OCI-LY7 (cell line): Measurements from ENCODE around the gene TLL2. TPM values are rescaled to one million over a fixed set of nuclear protein-coding genes. Genes with fewer than 3 reads are reported as not detected.
A peak's percentile ranks its signal among the peaks of the same experiment; 100 is the strongest.

ENCODE experiments used
- BruUV-seq: library from RNA; stranded (reverse); fragments of 400-500 nt; replicated peaks from 2 replicates; lab custom pipeline; 2021; lab: Mats Ljungman, UMichigan
- CTCF ChIA-PET: fragments of 300-600 bp; sonication (Branson Sonifier 250); formaldehyde crosslinking; loops from one replicate; lab custom pipeline; 2022; ENCODE audit warnings: antibody characterized with exemption; ENCODE audit not compliant: unreplicated experiment; lab: Charles Lee
- POLR2A ChIA-PET: fragments of 300-600 bp; sonication (Branson Sonifier 250); formaldehyde crosslinking; loops from one replicate; lab custom pipeline; 2022; ENCODE audit warnings: antibody characterized with exemption; lab: Charles Lee
- DNase-seq: peaks from one replicate; pipeline ENCODE4 v3.0.0-alpha.2; 2015; ENCODE audit warnings: low spot score
- H2AFZ ChIP-seq: fragments of 200-600 bp; sonication (generic), shearing (Covaris generic); 2 replicates; pipeline ENCODE4 v1.6.1; 2014; ENCODE audit warnings: mild to moderate bottlenecking, antibody characterized with exemption, low read length, moderate library complexity
- H3K27ac ChIP-seq: fragments of 200-600 bp; sonication (generic); 2 replicates; pipeline ENCODE4 v1.5.1; 2014; ENCODE audit warnings: mixed run types, low read depth, mild to moderate bottlenecking, moderate library complexity, low read length, inconsistent platforms; ENCODE audit not compliant: poor library complexity, severe bottlenecking
- H3K36me3 ChIP-seq: fragments of 200-600 bp; sonication (generic); 2 replicates; pipeline ENCODE4 v1.6.1; 2014; ENCODE audit warnings: mild to moderate bottlenecking, antibody characterized with exemption, low read length, moderate library complexity, mixed read lengths; ENCODE audit not compliant: insufficient read depth
- H3K4me1 ChIP-seq: fragments of 200-600 bp; sonication (generic); 2 replicates; pipeline ENCODE4 v1.5.1; 2014; ENCODE audit warnings: mild to moderate bottlenecking, low read length; ENCODE audit not compliant: insufficient read depth, poor library complexity, severe bottlenecking
- H3K4me2 ChIP-seq: fragments of 200-600 bp; sonication (generic); 2 replicates; pipeline ENCODE4 v1.6.1; 2014; ENCODE audit warnings: mild to moderate bottlenecking, low read length
- H3K4me3 ChIP-seq: fragments of 200-600 bp; sonication (generic); 2 replicates; pipeline ENCODE4 v1.5.1; 2014; ENCODE audit warnings: mild to moderate bottlenecking, low read depth, low read length; ENCODE audit not compliant: poor library complexity, severe bottlenecking
- H3K79me2 ChIP-seq: fragments of 200-600 bp; sonication (generic); 2 replicates; pipeline ENCODE4 v1.6.1; 2016; ENCODE audit warnings: low read depth, mild to moderate bottlenecking, low read length, moderate library complexity, mixed read lengths; ENCODE audit not compliant: insufficient read depth
- H3K9me2 ChIP-seq: fragments of 200-600 bp; sonication (generic); 2 replicates; pipeline ENCODE4 v1.6.1; 2016; ENCODE audit warnings: mild to moderate bottlenecking, low read length, mixed read lengths; ENCODE audit not compliant: insufficient read depth
- H3K9me3 ChIP-seq: fragments of 200-600 bp; sonication (generic); 2 replicates; pipeline ENCODE4 v1.6.1; 2014; ENCODE audit warnings: mild to moderate bottlenecking, mixed run types, low read length, mixed read lengths
- H4K20me1 ChIP-seq: fragments of 200-600 bp; sonication (generic); 2 replicates; pipeline ENCODE4 v1.6.1; 2014; ENCODE audit warnings: mild to moderate bottlenecking, antibody characterized with exemption, low read length, moderate library complexity, mixed read lengths; ENCODE audit not compliant: insufficient read depth
- EZH2phosphoT487 ChIP-seq: fragments of 200-600 bp; sonication (generic); IDR thresholded peaks from 2 replicates; pipeline ENCODE4 v1.6.1; 2018; ENCODE audit warnings: low read depth, borderline replicate concordance, mild to moderate bottlenecking, mixed run types, antibody characterized with exemption, low read length, moderate library complexity, mixed read lengths
- intact Hi-C: fragments of 100-400 bp; cut with micrococcal nuclease; formaldehyde crosslinking; loops from one replicate; pipeline ENCODE4 v1.10.0; 2022; ENCODE audit not compliant: unreplicated experiment
- total RNA-seq, 2 experiments: library from RNA; depleted of rRNA in 1 of 2; stranded (reverse); fragments of >200 nt in 1 of 2; shearing (Covaris generic) in 1 of 2; gene quantifications; 2 replicates each; pipeline ENCODE4 v1.2.3, GENCODE V29; 2014 to 2022
- TF ChIP-seq, protein P1 (sequence below): fragments of 200-600 bp; sonication (generic); conservative IDR thresholded peaks from 2 replicates; pipeline ENCODE4 v1.5.1; 2014; ENCODE audit warnings: mild to moderate bottlenecking, antibody characterized with exemption, low read length, moderate library complexity, mixed read lengths

TLL2 gene
- total RNA-seq, 2 experiments from 2014 or later = 0.97 to 1.1 TPM

DNA sequence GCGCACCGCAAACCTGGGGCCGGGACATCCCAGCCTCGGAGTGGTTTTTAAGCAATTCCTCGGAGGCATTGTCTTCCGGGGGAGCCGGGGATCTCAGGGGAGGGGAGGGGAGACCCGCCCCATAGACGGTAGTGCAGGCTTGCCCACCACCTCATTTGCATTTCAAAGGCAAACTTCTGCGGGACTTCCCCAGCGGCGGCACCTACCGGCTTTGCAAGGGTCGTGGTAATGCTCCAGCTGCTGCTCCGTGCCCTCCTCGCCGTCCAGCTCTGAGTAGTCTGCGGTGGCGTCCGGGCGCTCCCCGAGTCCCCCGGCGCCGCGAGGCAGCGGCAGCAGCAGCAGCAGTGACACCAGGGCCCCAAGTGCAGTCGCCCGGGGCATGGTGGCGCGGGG is 425 bp downstream of the TLL2 start:
- H3K4me2 ChIP-seq = peak overlapping the region; percentile 95
- CTCF ChIA-PET = interaction anchor here (0.6 to 1.0 kb wide), 2 partner anchors 119 to 642 kb away, joined by 3 to 6 read pairs; no protein-coding TSS in a partner anchor
- no peaks in the 10 kb centered on the region for H3K9me2 ChIP-seq
- TF ChIP-seq, protein P1, sequence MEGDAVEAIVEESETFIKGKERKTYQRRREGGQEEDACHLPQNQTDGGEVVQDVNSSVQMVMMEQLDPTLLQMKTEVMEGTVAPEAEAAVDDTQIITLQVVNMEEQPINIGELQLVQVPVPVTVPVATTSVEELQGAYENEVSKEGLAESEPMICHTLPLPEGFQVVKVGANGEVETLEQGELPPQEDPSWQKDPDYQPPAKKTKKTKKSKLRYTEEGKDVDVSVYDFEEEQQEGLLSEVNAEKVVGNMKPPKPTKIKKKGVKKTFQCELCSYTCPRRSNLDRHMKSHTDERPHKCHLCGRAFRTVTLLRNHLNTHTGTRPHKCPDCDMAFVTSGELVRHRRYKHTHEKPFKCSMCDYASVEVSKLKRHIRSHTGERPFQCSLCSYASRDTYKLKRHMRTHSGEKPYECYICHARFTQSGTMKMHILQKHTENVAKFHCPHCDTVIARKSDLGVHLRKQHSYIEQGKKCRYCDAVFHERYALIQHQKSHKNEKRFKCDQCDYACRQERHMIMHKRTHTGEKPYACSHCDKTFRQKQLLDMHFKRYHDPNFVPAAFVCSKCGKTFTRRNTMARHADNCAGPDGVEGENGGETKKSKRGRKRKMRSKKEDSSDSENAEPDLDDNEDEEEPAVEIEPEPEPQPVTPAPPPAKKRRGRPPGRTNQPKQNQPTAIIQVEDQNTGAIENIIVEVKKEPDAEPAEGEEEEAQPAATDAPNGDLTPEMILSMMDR = no peak
- TF ChIP-seq EZH2phosphoT487 = no peak
- peak; percentile 74 for DNase-seq
- peak overlapping the region; percentile 69 for H3K4me3 ChIP-seq
- intact Hi-C loops = loop anchor here (2.0 to 10.0 kb wide), 2 partner anchors 138 to 232 kb away; no protein-coding TSS in a partner anchor
- H3K4me1 ChIP-seq = peaks cover 19% of the 10 kb centered on the region
- no peaks in the 10 kb centered on the region for H3K79me2 ChIP-seq
- no peaks in the 10 kb centered on the region for H3K36me3 ChIP-seq
- H4K20me1 ChIP-seq = no peaks in the 10 kb centered on the region; the same call in 1 of the 2 replicates
- no peaks in the 10 kb centered on the region for H3K9me3 ChIP-seq
- BruUV-seq = no TSS peak
- POLR2A ChIA-PET = interaction anchor here (0.6 to 1.5 kb wide), 3 partner anchors 22 to 539 kb away, joined by 3 to 4 read pairs (median 3); no protein-coding TSS in a partner anchor
- peak overlapping the region; percentile 56; the same call in 1 of the 2 replicates for H2AFZ ChIP-seq
- H3K27ac ChIP-seq = peak overlapping the region; percentile 9

GRCh38 chr10:96512524-96513304 is 1.0 kb downstream of the TLL2 start:
- TF ChIP-seq, protein P1 = no peak
- no peak for TF ChIP-seq EZH2phosphoT487
- CTCF ChIA-PET = interaction anchor here (0.6 kb wide), 1 partner anchor 118 kb away, joined by 6 read pairs; no protein-coding TSS in a partner anchor
- no peaks in the 10 kb centered on the region for H3K9me3 ChIP-seq
- intact Hi-C loops = loop anchor here (2.0 to 10.0 kb wide), 2 partner anchors 138 to 232 kb away; no protein-coding TSS in a partner anchor
- peak overlapping the region; percentile 95 for H3K4me2 ChIP-seq
- no peaks in the 10 kb centered on the region for H3K79me2 ChIP-seq
- H3K9me2 ChIP-seq = no peaks in the 10 kb centered on the region
- DNase-seq = peak; percentile 30
- peaks cover 19% of the 10 kb centered on the region for H3K4me1 ChIP-seq
- BruUV-seq = no TSS peak
- H3K27ac ChIP-seq = no peak overlapping the region
- peak overlapping the region; percentile 69 for H3K4me3 ChIP-seq
- no peaks in the 10 kb centered on the region; the same call in 1 of the 2 replicates for H4K20me1 ChIP-seq
- no peaks in the 10 kb centered on the region for H3K36me3 ChIP-seq
- POLR2A ChIA-PET = interaction anchor here (0.6 to 1.5 kb wide), 2 partner anchors 21 to 540 kb away, joined by 3 read pairs; no protein-coding TSS in a partner anchor
- H2AFZ ChIP-seq = peak overlapping the region; percentile 56; the same call in 1 of the 2 replicates
